ENCODE data around the gene PKN3. TPM values are rescaled to one million over a fixed set of nuclear protein-coding genes. Genes with fewer than 3 reads are reported as not detected.

The PKN3 gene
- total RNA-seq (2022) = 1.1 TPM in 2 replicates
- Bru-seq, nascent RNA = percentile 22 among the genes with signal in this experiment
- BruChase-seq, experiment 1, labeled RNA remaining after a 6-hour chase = percentile 18 among the genes with signal in this experiment
- percentile 29 among the genes with signal in this experiment for BruChase-seq, experiment 2, labeled RNA remaining after a 2-hour chase
- long read RNA-seq, partial matches to known transcripts = 0 of 5 reads
- long read RNA-seq, other reads (novel, unspliced or antisense) = 4 of 5 reads

DNA sequence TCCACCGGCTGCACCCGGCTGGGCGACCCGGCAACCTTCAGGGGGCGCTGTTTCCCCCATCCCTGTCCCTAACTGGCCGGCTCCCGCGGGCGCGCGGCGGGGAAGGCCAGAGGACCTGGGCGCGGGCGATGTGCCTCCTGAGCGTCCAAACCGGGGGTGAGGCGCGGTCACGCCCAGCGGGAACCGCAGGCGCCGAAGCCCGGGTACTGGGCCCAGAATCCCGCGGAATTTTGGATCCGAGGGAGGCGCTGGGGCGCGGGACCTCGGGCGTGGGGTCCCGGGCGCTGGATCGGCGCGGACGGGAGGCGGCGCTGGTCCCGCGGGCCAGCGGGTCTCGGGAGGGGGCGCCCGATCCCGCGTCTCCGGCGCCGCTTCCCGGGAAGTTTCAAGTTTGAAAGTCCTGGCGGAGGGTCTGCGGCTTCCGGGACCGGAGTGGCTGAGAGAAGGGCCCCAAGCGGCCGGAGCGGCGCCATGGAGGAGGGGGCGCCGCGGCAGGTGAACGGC, at the start of gene PKN3:
TSS of gene PKN3 (plus strand) at position 59 of the 504 bp plus-strand sequence. CDS start at position 472, 413 bp downstream.
- TF ChIP-seq, protein P1, sequence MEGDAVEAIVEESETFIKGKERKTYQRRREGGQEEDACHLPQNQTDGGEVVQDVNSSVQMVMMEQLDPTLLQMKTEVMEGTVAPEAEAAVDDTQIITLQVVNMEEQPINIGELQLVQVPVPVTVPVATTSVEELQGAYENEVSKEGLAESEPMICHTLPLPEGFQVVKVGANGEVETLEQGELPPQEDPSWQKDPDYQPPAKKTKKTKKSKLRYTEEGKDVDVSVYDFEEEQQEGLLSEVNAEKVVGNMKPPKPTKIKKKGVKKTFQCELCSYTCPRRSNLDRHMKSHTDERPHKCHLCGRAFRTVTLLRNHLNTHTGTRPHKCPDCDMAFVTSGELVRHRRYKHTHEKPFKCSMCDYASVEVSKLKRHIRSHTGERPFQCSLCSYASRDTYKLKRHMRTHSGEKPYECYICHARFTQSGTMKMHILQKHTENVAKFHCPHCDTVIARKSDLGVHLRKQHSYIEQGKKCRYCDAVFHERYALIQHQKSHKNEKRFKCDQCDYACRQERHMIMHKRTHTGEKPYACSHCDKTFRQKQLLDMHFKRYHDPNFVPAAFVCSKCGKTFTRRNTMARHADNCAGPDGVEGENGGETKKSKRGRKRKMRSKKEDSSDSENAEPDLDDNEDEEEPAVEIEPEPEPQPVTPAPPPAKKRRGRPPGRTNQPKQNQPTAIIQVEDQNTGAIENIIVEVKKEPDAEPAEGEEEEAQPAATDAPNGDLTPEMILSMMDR (IDR thresholded peaks at IDR 0.05; ENCODE audit: unreplicated experiment) = peak; percentile 81
- DNase-seq (ENCODE audit: unreplicated experiment) = peak; percentile 82
- CTCF ChIA-PET = interaction anchor here (0.5 to 1.0 kb wide), 4 partner anchors 9 to 64 kb away, joined by 3 to 5 read pairs (median 4); no protein-coding TSS in a partner anchor
- BruUV-seq (replicated peaks) = no TSS peak
- Mint-ChIP-seq H3K27ac (ENCODE audit: low read depth, unreplicated experiment) (no peak within 1 kb of the TSS), H3K36me3 (ENCODE audit: insufficient read depth, unreplicated experiment) (peaks cover 21% of the 10 kb centered on the region), H3K9me3 (ENCODE audit: unreplicated experiment) (no peaks in the 10 kb centered on the region), H3K4me1 (ENCODE audit: insufficient read depth, unreplicated experiment) (peaks cover 6% of the 10 kb centered on the region), H3K27me3 (ENCODE audit: insufficient read depth, unreplicated experiment) (no peaks in the 10 kb centered on the region), H3K4me3 (ENCODE audit: unreplicated experiment) (peak within 1 kb of the TSS; percentile 70)
- POLR2A ChIA-PET = interaction anchor here (0.7 to 1.0 kb wide), 3 partner anchors 11 to 144 kb away, joined by 3 to 9 read pairs (median 3); no protein-coding TSS in a partner anchor
- intact Hi-C loops (cut with micrococcal nuclease) = no loop called here

DNA sequence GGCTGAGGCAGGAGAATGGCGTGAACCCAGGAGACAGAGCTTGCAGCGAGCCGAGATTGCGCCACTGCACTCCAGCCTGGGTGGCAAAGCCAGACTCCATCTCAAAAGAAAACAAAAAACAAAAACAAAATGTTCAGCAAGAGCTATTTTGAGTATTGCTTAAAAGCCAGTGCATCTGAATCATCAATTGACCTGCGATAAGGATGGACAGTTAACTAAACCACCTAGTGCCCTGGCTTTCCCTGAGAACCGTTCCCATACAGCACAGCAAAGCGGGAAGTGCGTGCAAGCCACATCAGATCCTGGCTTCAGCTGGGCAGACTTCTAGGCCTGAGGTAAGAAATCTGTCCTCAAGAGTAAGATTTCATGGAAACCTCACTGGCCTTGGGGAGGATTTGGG, 48.4 kb upstream of the PKN3 start:
- CTCF ChIA-PET = interaction anchor here (3.4 kb wide), 1 partner anchor 18 kb away, joined by 15 read pairs; no protein-coding TSS in a partner anchor
- peaks cover 8% of the 10 kb centered on the region for H3K4me1 Mint-ChIP-seq (ENCODE audit: insufficient read depth, unreplicated experiment)

DNA sequence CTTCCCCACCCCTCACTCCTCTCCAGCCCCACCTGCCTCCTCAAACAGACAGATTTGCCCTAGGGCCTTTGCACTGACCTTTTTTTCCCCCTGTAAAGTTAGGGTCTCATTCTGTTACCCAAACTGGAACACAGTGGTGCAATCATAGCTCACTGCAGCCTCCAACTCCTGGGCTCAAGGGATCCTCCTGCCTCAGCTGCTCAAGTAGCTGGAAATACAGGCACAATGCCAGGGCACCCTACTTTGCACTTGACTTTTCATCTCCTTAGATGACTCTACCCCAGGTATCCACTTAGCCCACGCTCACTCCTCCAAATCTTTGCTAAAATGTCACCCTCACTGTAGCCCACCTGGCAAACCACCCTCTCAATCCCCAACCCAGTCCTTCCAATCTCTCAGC, 47.8 kb upstream of the PKN3 start:
- Mint-ChIP-seq H3K4me1 (ENCODE audit: insufficient read depth, unreplicated experiment) (peaks cover 8% of the 10 kb centered on the region), H3K9me3 (ENCODE audit: unreplicated experiment) (no peaks in the 10 kb centered on the region), H3K27me3 (ENCODE audit: insufficient read depth, unreplicated experiment) (no peaks in the 10 kb centered on the region), H3K27ac (ENCODE audit: low read depth, unreplicated experiment) (no peak overlapping the region), H3K36me3 (ENCODE audit: insufficient read depth, unreplicated experiment) (peaks cover 21% of the 10 kb centered on the region), H3K4me3 (ENCODE audit: unreplicated experiment) (no peak overlapping the region)
- ChIA-PET CTCF (interaction anchor here (3.4 kb wide), 1 partner anchor 18 kb away, joined by 15 read pairs; no protein-coding TSS in a partner anchor), POLR2A (interaction anchor here (0.7 to 3.1 kb wide), 6 partner anchors 16 to 56 kb away, joined by 3 to 22 read pairs (median 4); partner anchors contain the start of gene SET)
- TF ChIP-seq, protein P1 (IDR thresholded peaks at IDR 0.05; ENCODE audit: unreplicated experiment) = no peak
- DNase-seq (ENCODE audit: unreplicated experiment) = no peak
- BruUV-seq (replicated peaks) = no TSS peak
- intact Hi-C loops (cut with micrococcal nuclease) = no loop called here

More for the DNA sequence above, 48.4 kb upstream of the PKN3 start:
- POLR2A ChIA-PET = interaction anchor here (0.8 to 3.1 kb wide), 5 partner anchors 9 to 31 kb away, joined by 3 to 22 read pairs (median 6); no protein-coding TSS in a partner anchor
- Mint-ChIP-seq H3K27me3 (ENCODE audit: insufficient read depth, unreplicated experiment) (no peaks in the 10 kb centered on the region), H3K36me3 (ENCODE audit: insufficient read depth, unreplicated experiment) (peaks cover 21% of the 10 kb centered on the region), H3K27ac (ENCODE audit: low read depth, unreplicated experiment) (no peak overlapping the region), H3K4me3 (ENCODE audit: unreplicated experiment) (no peak overlapping the region), H3K9me3 (ENCODE audit: unreplicated experiment) (no peaks in the 10 kb centered on the region)
- intact Hi-C loops (cut with micrococcal nuclease) = no loop called here
- DNase-seq (ENCODE audit: unreplicated experiment) = no peak
- BruUV-seq (replicated peaks) = no TSS peak
- TF ChIP-seq, protein P1 (IDR thresholded peaks at IDR 0.05; ENCODE audit: unreplicated experiment) = no peak

All from MCF 10A (cell line).